HFF-Myc (cell line): ENCODE data around the gene DLEC1.
A peak's percentile ranks its signal among the peaks of the same experiment; 100 is the strongest.

Experiments
- DNase-seq: peaks from one replicate; pipeline ENCODE4 v3.0.0-alpha.2; 2011; ENCODE audit warnings: low read depth; ENCODE audit errors: extremely low read depth
- H3K4me3 ChIP-seq: replicated peaks from 2 replicates; pipeline ENCODE4 v1.5.1; 2011; ENCODE audit warnings: low read depth, mild to moderate bottlenecking, control low read depth, low read length
- CTCF ChIP-seq: IDR thresholded peaks from 2 replicates; pipeline ENCODE4 v1.5.1; 2012; ENCODE audit warnings: mild to moderate bottlenecking, low read depth, low read length, control low read depth; ENCODE audit errors: missing control alignments

Gene DLEC1

GRCh38 chr3:37993067-37993455, 45.9 kb upstream of the DLEC1 start:
- TF ChIP-seq CTCF: no peak
- no peak for DNase-seq
- H3K4me3 ChIP-seq: no peak overlapping the region

GRCh38 chr3:37993460-37993819, 45.6 kb upstream of the DLEC1 start:
- no peak for DNase-seq
- H3K4me3 ChIP-seq: peak overlapping the region; percentile 55
- TF ChIP-seq CTCF: no peak

- peak overlapping the region; percentile 55 for H3K4me3 ChIP-seq
- TF ChIP-seq CTCF: no peak
- DNase-seq: no peak
These were observed 45.0 kb upstream of the DLEC1 start for GRCh38 chr3:37993820-37994638.

- peak overlapping the region; percentile 55 for H3K4me3 ChIP-seq
These were observed 44.4 kb upstream of the DLEC1 start for GRCh38 chr3:37994639-37994972.

GRCh38 chr3:37995652-37996641, 43.1 kb upstream of the DLEC1 start:
- TF ChIP-seq CTCF: no peak
- no peak for DNase-seq
- no peak overlapping the region for H3K4me3 ChIP-seq

More at GRCh38 chr3:37994639-37994972, 44.4 kb upstream of the DLEC1 start:
- DNase-seq: no peak
- TF ChIP-seq CTCF: no peak

GRCh38 chr3:37996785-37997301, 42.2 kb upstream of the DLEC1 start:
- no peak overlapping the region for H3K4me3 ChIP-seq
- TF ChIP-seq CTCF: peak; percentile 96
- DNase-seq: peak; percentile 87
